Body of pancreas (tissue), 4 donors: ENCODE data around the gene PIH1D1. TPM values are rescaled to one million over a fixed set of nuclear protein-coding genes. Genes with fewer than 3 reads are reported as not detected.

Experiments used
- ATAC-seq: fragments of 150-250 bp; one replicate; pipeline ENCODE4 v1.9.1; 2016
- DNase-seq, 4 donors: peaks; one replicate each; pipeline ENCODE4 v3.0.0-alpha.2; 2019
- H3K27ac ChIP-seq, 4 donors: fragments of 200-600 bp; sonication (generic); 1 replicate in 3 of 4; 2 replicates in 1 of 4; pipeline versions ENCODE4 v1.5.1 to v1.6.1; 2016 to 2019; ENCODE audit warnings: mild to moderate bottlenecking in 1 of 4, mixed read lengths in 1 of 4, moderate library complexity in 1 of 4
- H3K27me3 ChIP-seq, 2 donors: fragments of 200-600 bp; sonication (generic); one replicate each; pipeline ENCODE4 v1.6.0; 2016; ENCODE audit warnings: mild to moderate bottlenecking in 1 of 2
- H3K36me3 ChIP-seq, 2 donors: fragments of 200-600 bp; sonication (generic); replicated peaks in 1 of 2; 2 replicates each; pipeline ENCODE4 v1.5.1; 2016; ENCODE audit warnings: low read depth in 2 of 2; ENCODE audit not compliant: insufficient read depth in 1 of 2
- H3K4me1 ChIP-seq: fragments of 200-600 bp; sonication (generic); one replicate; pipeline ENCODE4 v1.6.0; 2016
- H3K4me3 ChIP-seq, 2 donors: fragments of 200-600 bp; sonication (generic); 1 replicate in 1 of 2; 2 replicates in 1 of 2; pipeline ENCODE4 v1.5.1; 2016 to 2019
- H3K9me3 ChIP-seq, 3 donors: fragments of 200-600 bp; sonication (generic); 1 replicate in 2 of 3; 2 replicates in 1 of 3; pipeline ENCODE4 v1.5.1; 2016
- CTCF ChIP-seq, 7 experiments: fragments of 450-650 bp in 4 of 7; fragments of 200-600 bp in 3 of 7; sonication (generic) in 3 of 7; IDR thresholded peaks; one replicate each; pipeline ENCODE4 v1.5.1; 2016 to 2019; ENCODE audit warnings: antibody characterized with exemption in 7 of 7
- POLR2A ChIP-seq, 3 donors: fragments of 450-650 bp; IDR thresholded peaks; one replicate each; pipeline ENCODE4 v1.6.1; 2016; ENCODE audit warnings: antibody characterized with exemption in 3 of 3, mild to moderate bottlenecking in 2 of 3
- WGBS, 2 donors: methylation state at CpG; one replicate each; pipeline ENCODE4 v1.1.5; 2017; 5-methylcytosine and 5-hydroxymethylcytosine counted together
- intact Hi-C: fragments of 100-400 bp; cut with DNase I; formaldehyde crosslinking; loops from one replicate; pipeline ENCODE4 v1.15.1; 2023
- total RNA-seq, 2 donors: library from RNA; depleted of rRNA; stranded (reverse); fragments of >200 nt; gene quantifications; one replicate each; pipeline ENCODE4 v1.1.0, GENCODE V29; 2016

The PIH1D1 gene
- total RNA-seq, 2 donors from 2014 or later = 57.0 to 63.3 TPM

GRCh38 chr19:49469828-49470614, 18.4 kb upstream of the PIH1D1 start:
- 85 to 90% methylated on average over 20 to 24 of the region's 25 CpGs for WGBS, 2 donors
- ATAC-seq (no peak), DNase-seq (no peak)
- Histone ChIP-seq H3K27ac (no peak overlapping the region), H3K9me3 (no peaks in the 10 kb centered on the region), H3K4me3 (no peak overlapping the region), H3K36me3 (peaks cover 0 to 7% of the 10 kb centered on the region in 2 donors), H3K4me1 (peaks cover 6% of the 10 kb centered on the region), H3K27me3 (no peaks in the 10 kb centered on the region)
- intact Hi-C loops = no loop called here
- TF ChIP-seq POLR2A (IDR thresholded peaks at IDR 0.05) (no peak), CTCF (IDR thresholded peaks at IDR 0.05) (peak in 2 of 7 experiments; percentile 6 to 22)

GRCh38 chr19:49468746-49469447, 17.3 kb upstream of the PIH1D1 start:
- H3K4me3 ChIP-seq = no peak overlapping the region
- DNase-seq = peak in 3 of 4 donors; percentile 42 to 61 (median 55)
- peak overlapping the region in 1 of 4 donors; percentile 40 for H3K27ac ChIP-seq
- intact Hi-C loops = no loop called here
- H3K9me3 ChIP-seq = no peaks in the 10 kb centered on the region
- peak; percentile 28 for ATAC-seq
- H3K27me3 ChIP-seq = no peaks in the 10 kb centered on the region
- TF ChIP-seq POLR2A (IDR thresholded peaks at IDR 0.05) (no peak), CTCF (IDR thresholded peaks at IDR 0.05) (no peak)
- H3K36me3 ChIP-seq = peaks cover 0 to 7% of the 10 kb centered on the region in 2 donors
- H3K4me1 ChIP-seq = peaks cover 5% of the 10 kb centered on the region
- WGBS, 2 donors = 65 to 85% methylated on average over 15 of the region's 15 CpGs

- TF ChIP-seq POLR2A (IDR thresholded peaks at IDR 0.05) (no peak), CTCF (IDR thresholded peaks at IDR 0.05) (no peak)
- H3K36me3 ChIP-seq = peaks cover 0 to 7% of the 10 kb centered on the region in 2 donors
- no peaks in the 10 kb centered on the region for H3K4me1 ChIP-seq
- H3K27ac ChIP-seq = peak overlapping the region in 1 of 4 donors; percentile 40
- ATAC-seq = no peak
- intact Hi-C loops = no loop called here
- H3K27me3 ChIP-seq = no peaks in the 10 kb centered on the region
- DNase-seq = no peak
- no peak overlapping the region for H3K4me3 ChIP-seq
- no peaks in the 10 kb centered on the region for H3K9me3 ChIP-seq
- WGBS, 2 donors = 85 to 95% methylated on average over 9 to 19 of the region's 19 CpGs
These were observed 16.6 kb upstream of the PIH1D1 start for GRCh38 chr19:49468199-49468598.

- no peaks in the 10 kb centered on the region for H3K4me1 ChIP-seq
- intact Hi-C loops = no loop called here
- whole genome bisulfite sequencing, 2 donors = 96% methylated on average over 3 of the region's 3 CpGs; no CpG with 5 or more reads in 1 of the 2 donors
- no peak overlapping the region for H3K4me3 ChIP-seq
- H3K27me3 ChIP-seq = no peaks in the 10 kb centered on the region
- no peak for DNase-seq
- H3K9me3 ChIP-seq = no peaks in the 10 kb centered on the region
- TF ChIP-seq POLR2A (IDR thresholded peaks at IDR 0.05) = no peak
- peaks cover 0 to 7% of the 10 kb centered on the region in 2 donors for H3K36me3 ChIP-seq
- no peak overlapping the region for H3K27ac ChIP-seq
- no peak for ATAC-seq
These were observed 13.8 kb upstream of the PIH1D1 start for GRCh38 chr19:49465371-49465770.

- intact Hi-C loops = no loop called here
- no peak for DNase-seq
- no peak overlapping the region for H3K4me3 ChIP-seq
- no peaks in the 10 kb centered on the region for H3K4me1 ChIP-seq
- no peaks in the 10 kb centered on the region for H3K9me3 ChIP-seq
- H3K27me3 ChIP-seq = no peaks in the 10 kb centered on the region
- peaks cover 0 to 7% of the 10 kb centered on the region in 2 donors for H3K36me3 ChIP-seq
- no peak for ATAC-seq
- WGBS, 2 donors = 91 to 95% methylated on average over 30 of the region's 39 CpGs
- TF ChIP-seq CTCF (IDR thresholded peaks at IDR 0.05) (no peak), POLR2A (IDR thresholded peaks at IDR 0.05) (no peak)
- no peak overlapping the region for H3K27ac ChIP-seq
These were observed 12.5 kb upstream of the PIH1D1 start for GRCh38 chr19:49463960-49464740.
